HuH-7.5 (cell line): ENCODE measurements around the gene GRPEL1.
"Not testable (repeated sequence)": the region's sequence is repeated elsewhere in the genome, so short reads cannot be mapped to it uniquely, and the experiment has no call there.

Source experiments
- DNase-seq: peaks from one replicate; pipeline ENCODE4 v3.0.0; 2011; ENCODE audit warnings: low spot score

GRPEL1 gene

GRCh38 chr4:7092026-7092425 is 24.2 kb upstream of the GRPEL1 start:
- no peak for DNase-seq

- no peak for DNase-seq
Measured at GRCh38 chr4:7089213-7089986, 21.5 kb upstream of the GRPEL1 start.

GRCh38 chr4:7087036-7087435 is 19.2 kb upstream of the GRPEL1 start:
- no peak for DNase-seq

GRCh38 chr4:7086384-7086783 is 18.5 kb upstream of the GRPEL1 start:
- DNase-seq: no peak

GRCh38 chr4:7084564-7084961 is 16.7 kb upstream of the GRPEL1 start:
- DNase-seq: not testable (repeated sequence)

- DNase-seq: no peak
Measured at GRCh38 chr4:7083597-7084563, 16.0 kb upstream of the GRPEL1 start.

GRCh38 chr4:7079909-7080308 is 12.0 kb upstream of the GRPEL1 start:
- not testable (repeated sequence) for DNase-seq

- DNase-seq: not testable (repeated sequence)
Measured at GRCh38 chr4:7079483-7079882, 11.6 kb upstream of the GRPEL1 start.

GRCh38 chr4:7078025-7078424 is 10.2 kb upstream of the GRPEL1 start:
- DNase-seq: no peak

- no peak for DNase-seq
Measured at GRCh38 chr4:7077371-7077770, 9.5 kb upstream of the GRPEL1 start.

GRCh38 chr4:7076696-7077082 is 8.8 kb upstream of the GRPEL1 start:
- DNase-seq: no peak

- DNase-seq: no peak
Measured at GRCh38 chr4:7075962-7076695, 8.3 kb upstream of the GRPEL1 start.

GRCh38 chr4:7074426-7074825 is 6.6 kb upstream of the GRPEL1 start:
- no peak for DNase-seq

- DNase-seq: peak; percentile 86
Measured at GRCh38 chr4:7073526-7074390, 5.9 kb upstream of the GRPEL1 start.

GRCh38 chr4:7073059-7073458 is 5.2 kb upstream of the GRPEL1 start:
- no peak for DNase-seq

GRCh38 chr4:7070729-7071511 is 3.1 kb upstream of the GRPEL1 start:
- peak; percentile 80 for DNase-seq

GRCh38 chr4:7068883-7069282 is 1.0 kb upstream of the GRPEL1 start:
- peak; percentile 39 for DNase-seq

- no peak for DNase-seq
Measured at GRCh38 chr4:7068279-7068842, 497 bp upstream of the GRPEL1 start.

- no peak for DNase-seq
Measured at GRCh38 chr4:7067126-7067451, 775 bp downstream of the GRPEL1 start.

- no peak for DNase-seq
Measured at GRCh38 chr4:7066493-7066892, 1.4 kb downstream of the GRPEL1 start.
